HG02943 (cell line): ENCODE measurements around the gene APOL2.
"Not testable (repeated sequence)": the region's sequence is repeated elsewhere in the genome, so short reads cannot be mapped to it uniquely, and the experiment has no call there.

Source experiments
- ATAC-seq: cut with Tn5 transposase; IDR thresholded peaks from one replicate; pipeline ENCODE4 v1.9.1; 2021; ENCODE audit warnings: mild to moderate bottlenecking, low read depth, moderate library complexity; ENCODE audit not compliant: unreplicated experiment

The APOL2 gene

GRCh38 chr22:36202906-36203305 is 36.4 kb downstream of the APOL2 start:
- ATAC-seq, result not testable (repeated sequence)

- no peak for ATAC-seq
These were observed 37.6 kb downstream of the APOL2 start, which contains the start of gene APOL4 for GRCh38 chr22:36201630-36202319. Gene APOL4, minus strand, starts transcription at chr22:36201809. Its CDS starts 75 bp downstream, at chr22:36201734.

- not testable (repeated sequence) for ATAC-seq
These were observed 38.3 kb downstream of the APOL2 start for GRCh38 chr22:36201025-36201424.

- no peak for ATAC-seq
These were observed 40.3 kb downstream of the APOL2 start for GRCh38 chr22:36199001-36199551.

GRCh38 chr22:36198536-36198935 is 40.8 kb downstream of the APOL2 start:
- ATAC-seq, result no peak

- no peak for ATAC-seq
These were observed 41.7 kb downstream of the APOL2 start for GRCh38 chr22:36197514-36198146.

- ATAC-seq, result no peak
These were observed 42.3 kb downstream of the APOL2 start for GRCh38 chr22:36197065-36197440.

- no peak for ATAC-seq
These were observed 42.9 kb downstream of the APOL2 start for GRCh38 chr22:36196254-36197064.

- no peak for ATAC-seq
These were observed 44.4 kb downstream of the APOL2 start for GRCh38 chr22:36194971-36195370.

- ATAC-seq, result no peak
These were observed 44.9 kb downstream of the APOL2 start for GRCh38 chr22:36194385-36194784.

- ATAC-seq, result no peak
These were observed 45.8 kb downstream of the APOL2 start for GRCh38 chr22:36193577-36193976.

- no peak for ATAC-seq
These were observed 46.2 kb downstream of the APOL2 start for GRCh38 chr22:36193171-36193570.

- ATAC-seq, result no peak
These were observed 46.8 kb downstream of the APOL2 start for GRCh38 chr22:36192542-36192941.

GRCh38 chr22:36191106-36191836 is 48.1 kb downstream of the APOL2 start:
- no peak for ATAC-seq

- ATAC-seq, result not testable (repeated sequence)
These were observed 51.5 kb downstream of the APOL2 start for GRCh38 chr22:36187862-36188261.

GRCh38 chr22:36185828-36186624 is 53.3 kb downstream of the APOL2 start:
- no peak for ATAC-seq

- no peak for ATAC-seq
These were observed 54.8 kb downstream of the APOL2 start for GRCh38 chr22:36184433-36185025.

- ATAC-seq, result no peak
These were observed 55.9 kb downstream of the APOL2 start for GRCh38 chr22:36183446-36183845.

GRCh38 chr22:36182857-36183256 is 56.5 kb downstream of the APOL2 start:
- ATAC-seq, result no peak
